OCI-LY7 (cell line): ENCODE data around the gene ARMC12. TPM values are rescaled to one million over a fixed set of nuclear protein-coding genes. Genes with fewer than 3 reads are reported as not detected.

Experiments
- Bru-seq: library from RNA; stranded (reverse); fragments of 400-500 nt; gene quantifications from one replicate; lab custom pipeline; 2021; lab: Mats Ljungman, UMichigan
- BruChase-seq, 2 experiments: library from RNA; stranded (reverse); fragments of 400-500 nt; gene quantifications; one replicate each; lab custom pipeline; 2021; lab: Mats Ljungman, UMichigan
- BruUV-seq: library from RNA; stranded (reverse); fragments of 400-500 nt; replicated peaks from 2 replicates; lab custom pipeline; 2021; lab: Mats Ljungman, UMichigan
- CTCF ChIA-PET: fragments of 300-600 bp; sonication (Branson Sonifier 250); formaldehyde crosslinking; loops from one replicate; lab custom pipeline; 2022; ENCODE audit warnings: antibody characterized with exemption; ENCODE audit not compliant: unreplicated experiment; lab: Charles Lee
- POLR2A ChIA-PET: fragments of 300-600 bp; sonication (Branson Sonifier 250); formaldehyde crosslinking; loops from one replicate; lab custom pipeline; 2022; ENCODE audit warnings: antibody characterized with exemption; lab: Charles Lee
- DNase-seq: peaks from one replicate; pipeline ENCODE4 v3.0.0-alpha.2; 2015; ENCODE audit warnings: low spot score
- H2AFZ ChIP-seq: fragments of 200-600 bp; sonication (generic), shearing (Covaris generic); 2 replicates; pipeline ENCODE4 v1.6.1; 2014; ENCODE audit warnings: mild to moderate bottlenecking, antibody characterized with exemption, low read length, moderate library complexity
- H3K27ac ChIP-seq: fragments of 200-600 bp; sonication (generic); 2 replicates; pipeline ENCODE4 v1.5.1; 2014; ENCODE audit warnings: mixed run types, low read depth, mild to moderate bottlenecking, moderate library complexity, low read length, inconsistent platforms; ENCODE audit not compliant: poor library complexity, severe bottlenecking
- H3K36me3 ChIP-seq: fragments of 200-600 bp; sonication (generic); 2 replicates; pipeline ENCODE4 v1.6.1; 2014; ENCODE audit warnings: mild to moderate bottlenecking, antibody characterized with exemption, low read length, moderate library complexity, mixed read lengths; ENCODE audit not compliant: insufficient read depth
- H3K4me1 ChIP-seq: fragments of 200-600 bp; sonication (generic); 2 replicates; pipeline ENCODE4 v1.5.1; 2014; ENCODE audit warnings: mild to moderate bottlenecking, low read length; ENCODE audit not compliant: insufficient read depth, poor library complexity, severe bottlenecking
- H3K4me2 ChIP-seq: fragments of 200-600 bp; sonication (generic); 2 replicates; pipeline ENCODE4 v1.6.1; 2014; ENCODE audit warnings: mild to moderate bottlenecking, low read length
- H3K4me3 ChIP-seq: fragments of 200-600 bp; sonication (generic); 2 replicates; pipeline ENCODE4 v1.5.1; 2014; ENCODE audit warnings: mild to moderate bottlenecking, low read depth, low read length; ENCODE audit not compliant: poor library complexity, severe bottlenecking
- H3K79me2 ChIP-seq: fragments of 200-600 bp; sonication (generic); 2 replicates; pipeline ENCODE4 v1.6.1; 2016; ENCODE audit warnings: low read depth, mild to moderate bottlenecking, low read length, moderate library complexity, mixed read lengths; ENCODE audit not compliant: insufficient read depth
- H3K9me2 ChIP-seq: fragments of 200-600 bp; sonication (generic); 2 replicates; pipeline ENCODE4 v1.6.1; 2016; ENCODE audit warnings: mild to moderate bottlenecking, low read length, mixed read lengths; ENCODE audit not compliant: insufficient read depth
- H3K9me3 ChIP-seq: fragments of 200-600 bp; sonication (generic); 2 replicates; pipeline ENCODE4 v1.6.1; 2014; ENCODE audit warnings: mild to moderate bottlenecking, mixed run types, low read length, mixed read lengths
- H4K20me1 ChIP-seq: fragments of 200-600 bp; sonication (generic); 2 replicates; pipeline ENCODE4 v1.6.1; 2014; ENCODE audit warnings: mild to moderate bottlenecking, antibody characterized with exemption, low read length, moderate library complexity, mixed read lengths; ENCODE audit not compliant: insufficient read depth
- EZH2phosphoT487 ChIP-seq: fragments of 200-600 bp; sonication (generic); IDR thresholded peaks from 2 replicates; pipeline ENCODE4 v1.6.1; 2018; ENCODE audit warnings: low read depth, borderline replicate concordance, mild to moderate bottlenecking, mixed run types, antibody characterized with exemption, low read length, moderate library complexity, mixed read lengths
- intact Hi-C: fragments of 100-400 bp; cut with micrococcal nuclease; formaldehyde crosslinking; loops from one replicate; pipeline ENCODE4 v1.10.0; 2022; ENCODE audit not compliant: unreplicated experiment
- long read RNA-seq: library from polyadenylated mRNA; stranded (forward); transcript quantifications from one replicate; pipeline ENCODE4 v2.0.0, GENCODE V29; 2022
- total RNA-seq, 2 experiments: library from RNA; depleted of rRNA in 1 of 2; stranded (reverse); fragments of >200 nt in 1 of 2; shearing (Covaris generic) in 1 of 2; gene quantifications; 2 replicates each; pipeline ENCODE4 v1.2.3, GENCODE V29; 2014 to 2022
- TF ChIP-seq, protein P1 (sequence below): fragments of 200-600 bp; sonication (generic); conservative IDR thresholded peaks from 2 replicates; pipeline ENCODE4 v1.5.1; 2014; ENCODE audit warnings: mild to moderate bottlenecking, antibody characterized with exemption, low read length, moderate library complexity, mixed read lengths

Gene ARMC12, protein sequence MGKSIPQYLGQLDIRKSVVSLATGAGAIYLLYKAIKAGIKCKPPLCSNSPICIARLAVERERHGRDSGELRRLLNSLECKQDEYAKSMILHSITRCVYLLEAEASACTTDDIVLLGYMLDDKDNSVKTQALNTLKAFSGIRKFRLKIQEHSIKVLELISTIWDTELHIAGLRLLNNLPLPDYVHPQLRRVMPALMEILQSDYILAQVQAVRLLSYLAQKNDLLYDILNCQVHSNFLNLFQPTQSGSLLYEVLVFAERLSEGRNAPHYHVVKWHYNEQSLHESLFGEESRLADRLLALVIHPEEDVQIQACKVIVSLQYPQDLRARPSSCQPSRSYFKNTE
- total RNA-seq (2014; rRNA removed; shearing (Covaris generic)) = 3.4 and 3.7 TPM in 2 replicates
- total RNA-seq (2022) = 4.4 and 4.9 TPM in 2 replicates
- percentile 34 among the genes with signal in this experiment for Bru-seq, nascent RNA
- percentile 40 among the genes with signal in this experiment for BruChase-seq, experiment 1, labeled RNA remaining after a 6-hour chase
- percentile 34 among the genes with signal in this experiment for BruChase-seq, experiment 2, labeled RNA remaining after a 2-hour chase
- long read RNA-seq, partial matches to known transcripts = 0 of 1 reads
- long read RNA-seq, other reads (novel, unspliced or antisense) = 1 of 1 reads

DNA sequence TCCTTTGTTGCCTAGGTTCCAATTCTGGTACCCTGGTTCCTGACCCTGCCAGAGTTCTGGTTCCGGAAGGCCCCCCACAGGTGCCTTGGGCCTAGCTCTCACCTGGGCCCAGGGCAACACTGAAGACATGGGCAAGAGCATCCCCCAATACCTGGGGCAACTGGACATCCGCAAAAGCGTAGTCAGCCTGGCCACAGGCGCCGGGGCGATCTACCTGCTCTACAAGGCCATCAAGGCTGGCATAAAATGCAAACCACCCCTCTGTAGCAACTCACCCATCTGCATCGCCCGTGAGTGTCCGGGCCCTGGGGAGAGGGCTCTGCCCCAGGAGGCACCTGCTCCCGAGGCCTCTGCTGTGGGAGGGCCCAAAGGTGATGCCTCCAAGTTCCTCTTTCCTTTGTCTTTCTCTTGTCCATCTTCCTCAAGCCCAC, at the start of gene ARMC12:
Gene ARMC12 (plus strand): TSS at position 51 of the 431 bp plus-strand sequence. CDS start 77 bp downstream, at position 128.
- TF ChIP-seq, protein P1, sequence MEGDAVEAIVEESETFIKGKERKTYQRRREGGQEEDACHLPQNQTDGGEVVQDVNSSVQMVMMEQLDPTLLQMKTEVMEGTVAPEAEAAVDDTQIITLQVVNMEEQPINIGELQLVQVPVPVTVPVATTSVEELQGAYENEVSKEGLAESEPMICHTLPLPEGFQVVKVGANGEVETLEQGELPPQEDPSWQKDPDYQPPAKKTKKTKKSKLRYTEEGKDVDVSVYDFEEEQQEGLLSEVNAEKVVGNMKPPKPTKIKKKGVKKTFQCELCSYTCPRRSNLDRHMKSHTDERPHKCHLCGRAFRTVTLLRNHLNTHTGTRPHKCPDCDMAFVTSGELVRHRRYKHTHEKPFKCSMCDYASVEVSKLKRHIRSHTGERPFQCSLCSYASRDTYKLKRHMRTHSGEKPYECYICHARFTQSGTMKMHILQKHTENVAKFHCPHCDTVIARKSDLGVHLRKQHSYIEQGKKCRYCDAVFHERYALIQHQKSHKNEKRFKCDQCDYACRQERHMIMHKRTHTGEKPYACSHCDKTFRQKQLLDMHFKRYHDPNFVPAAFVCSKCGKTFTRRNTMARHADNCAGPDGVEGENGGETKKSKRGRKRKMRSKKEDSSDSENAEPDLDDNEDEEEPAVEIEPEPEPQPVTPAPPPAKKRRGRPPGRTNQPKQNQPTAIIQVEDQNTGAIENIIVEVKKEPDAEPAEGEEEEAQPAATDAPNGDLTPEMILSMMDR = no peak
- no peak for TF ChIP-seq EZH2phosphoT487
- Histone ChIP-seq H3K4me2 (peak within 1 kb of the TSS; percentile 63), H3K36me3 (no peaks in the 10 kb centered on the region), H2AFZ (peak within 1 kb of the TSS; percentile 90), H3K4me3 (peak within 1 kb of the TSS; percentile 49), H3K9me3 (no peaks in the 10 kb centered on the region), H3K27ac (peak within 1 kb of the TSS; percentile 12), H3K79me2 (no peaks in the 10 kb centered on the region), H3K9me2 (no peaks in the 10 kb centered on the region), H4K20me1 (no peaks in the 10 kb centered on the region), H3K4me1 (peaks cover 42% of the 10 kb centered on the region)
- DNase-seq = peak; percentile 56
- intact Hi-C loops = loop anchor here (1.0 kb wide), 2 partner anchors 153 to 215 kb away; no protein-coding TSS in a partner anchor
- CTCF ChIA-PET = interaction anchor here (0.6 to 1.5 kb wide), 9 partner anchors 18 to 411 kb away, joined by 3 to 12 read pairs (median 4); no protein-coding TSS in a partner anchor
- no TSS peak for BruUV-seq
- POLR2A ChIA-PET = interaction anchor here (0.5 to 1.2 kb wide), 6 partner anchors 13 to 1170 kb away, joined by 3 to 5 read pairs (median 3); no protein-coding TSS in a partner anchor

DNA sequence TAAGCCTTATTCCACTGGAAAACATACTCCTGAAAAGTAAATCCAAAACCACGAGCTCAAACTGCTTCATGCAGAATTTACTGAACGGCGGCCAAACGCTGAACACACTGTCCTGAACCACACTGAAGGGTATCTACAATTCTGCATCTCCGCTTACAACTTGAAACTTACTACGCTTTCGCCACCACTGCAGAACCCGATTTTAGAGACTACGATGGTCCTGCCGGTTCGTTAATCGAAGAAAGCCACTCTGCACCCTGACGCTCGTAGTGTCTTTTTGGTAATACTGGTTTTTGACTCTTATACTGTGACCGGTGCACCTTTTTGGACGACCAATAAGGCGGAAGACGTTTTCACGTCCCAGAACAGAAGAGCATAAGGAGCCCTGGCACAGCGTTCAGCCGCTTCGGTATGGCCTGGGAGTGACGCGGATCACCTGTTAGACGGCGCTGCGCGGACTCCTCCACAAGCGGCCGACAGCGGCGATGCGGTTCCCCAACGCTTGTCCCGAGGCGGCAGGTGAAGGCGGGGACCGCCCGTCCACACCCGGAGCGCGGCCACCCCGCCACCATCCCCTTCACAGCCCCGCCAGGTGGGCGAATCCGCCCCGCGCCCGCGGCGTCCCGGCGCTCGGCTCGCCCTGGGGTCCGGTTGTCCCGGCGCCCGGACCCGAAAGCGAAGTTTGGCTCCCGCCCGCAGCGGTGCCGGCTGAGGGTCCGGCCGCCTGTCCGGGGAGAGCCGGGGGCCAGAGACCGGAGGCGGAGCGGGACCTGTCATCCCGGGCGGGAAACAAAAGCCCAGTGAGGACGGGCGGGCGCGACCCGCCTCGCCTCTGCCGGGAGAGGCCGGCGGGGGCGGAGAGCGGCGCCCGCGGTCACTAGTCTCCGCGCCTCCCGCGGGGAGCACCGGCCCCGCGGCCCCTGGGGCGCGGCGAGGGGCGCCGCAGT, 48.9 kb upstream of the ARMC12 start:
- H2AFZ ChIP-seq = no peak overlapping the region
- peak overlapping the region; percentile 87 for H3K4me2 ChIP-seq
- CTCF ChIA-PET = interaction anchor here (0.6 to 1.7 kb wide), 2 partner anchors 13 to 39 kb away, joined by 4 to 11 read pairs; no protein-coding TSS in a partner anchor
- H4K20me1 ChIP-seq = peaks cover 7% of the 10 kb centered on the region
- intact Hi-C loops = loop anchor here (1.0 to 5.0 kb wide), 3 partner anchors 31 to 106 kb away; no protein-coding TSS in a partner anchor
- H3K4me1 ChIP-seq = peaks cover 14% of the 10 kb centered on the region
- H3K9me3 ChIP-seq = peaks cover 9% of the 10 kb centered on the region; the same call in 1 of the 2 replicates
- peaks cover 25% of the 10 kb centered on the region for H3K36me3 ChIP-seq
- no TSS peak for BruUV-seq
- peak overlapping the region; percentile 76 for H3K27ac ChIP-seq
- POLR2A ChIA-PET = interaction anchor here (0.5 to 2.4 kb wide), 7 partner anchors 13 to 163 kb away, joined by 3 to 11 read pairs (median 4); no protein-coding TSS in a partner anchor
- peak overlapping the region; percentile 88 for H3K4me3 ChIP-seq
- H3K9me2 ChIP-seq = no peaks in the 10 kb centered on the region
- DNase-seq = peak; percentile 86
- H3K79me2 ChIP-seq = peaks cover 54% of the 10 kb centered on the region
- TF ChIP-seq, protein P1 = 0 out of 2 replicates have a peak, but pooled peaks have one; percentile 7
- TF ChIP-seq EZH2phosphoT487 = no peak
